Osteocyte (in vitro differentiated cells): ENCODE measurements around the gene CARD8. TPM values are rescaled to one million over a fixed set of nuclear protein-coding genes. Genes with fewer than 3 reads are reported as not detected.
"Not testable (repeated sequence)": the region's sequence is repeated elsewhere in the genome, so short reads cannot be mapped to it uniquely, and the experiment has no call there.

Experiments used
- DNase-seq: peaks from one replicate; pipeline ENCODE4 v3.0.0; 2021; ENCODE audit warnings: mixed read lengths; ENCODE audit not compliant: unreplicated experiment; ENCODE audit errors: extremely low spot score
- H3K27ac Mint-ChIP-seq: one replicate; pipeline ENCODE4 v1.8.0; 2021; ENCODE audit warnings: mild to moderate bottlenecking, mixed read lengths; ENCODE audit not compliant: unreplicated experiment
- H3K27me3 Mint-ChIP-seq: one replicate; pipeline ENCODE4 v1.8.0; 2021; ENCODE audit warnings: mixed read lengths; ENCODE audit not compliant: unreplicated experiment
- H3K36me3 Mint-ChIP-seq: one replicate; pipeline ENCODE4 v1.8.0; 2021; ENCODE audit warnings: mixed read lengths; ENCODE audit not compliant: unreplicated experiment
- H3K4me1 Mint-ChIP-seq: one replicate; pipeline ENCODE4 v1.8.0; 2021; ENCODE audit warnings: mixed read lengths; ENCODE audit not compliant: unreplicated experiment
- H3K4me3 Mint-ChIP-seq: one replicate; pipeline ENCODE4 v1.8.0; 2021; ENCODE audit warnings: mild to moderate bottlenecking, moderate library complexity, mixed read lengths; ENCODE audit not compliant: unreplicated experiment
- H3K9me3 Mint-ChIP-seq: one replicate; pipeline ENCODE4 v1.8.0; 2021; ENCODE audit warnings: mixed read lengths; ENCODE audit not compliant: unreplicated experiment
- CTCF ChIP-seq: fragments of 200-600 bp; sonication (generic); IDR thresholded peaks from 2 replicates; pipeline ENCODE4 v1.5.0; 2021; ENCODE audit warnings: antibody characterized with exemption, mild to moderate bottlenecking, moderate library complexity
- total RNA-seq: library from RNA; stranded (reverse); gene quantifications from 2 replicates; pipeline ENCODE4 v1.2.1, GENCODE V29; 2021

Gene CARD8
- total RNA-seq, 1 donor from 2014 or later: 36.4 TPM

GRCh38 chr19:48297975-48298374 lies 42.3 kb upstream of the CARD8 start:
- Mint-ChIP-seq H3K27me3 (peaks cover 6% of the 10 kb centered on the region), H3K27ac (no peak overlapping the region), H3K4me3 (no peak overlapping the region), H3K4me1 (no peaks in the 10 kb centered on the region), H3K36me3 (no peaks in the 10 kb centered on the region), H3K9me3 (no peaks in the 10 kb centered on the region)
- DNase-seq: no peak
- TF ChIP-seq CTCF: no peak

- no peaks in the 10 kb centered on the region for H3K4me1 Mint-ChIP-seq
Measured at GRCh38 chr19:48296963-48297734, 41.4 kb upstream of the CARD8 start.

GRCh38 chr19:48295458-48295857 lies 39.7 kb upstream of the CARD8 start:
- no peak overlapping the region for H3K4me3 Mint-ChIP-seq
- H3K9me3 Mint-ChIP-seq: no peaks in the 10 kb centered on the region
- peaks cover 3% of the 10 kb centered on the region for H3K27me3 Mint-ChIP-seq
- no peak for DNase-seq
- TF ChIP-seq CTCF: no peak
- no peak overlapping the region for H3K27ac Mint-ChIP-seq
- no peaks in the 10 kb centered on the region for H3K36me3 Mint-ChIP-seq
- H3K4me1 Mint-ChIP-seq: peaks cover 8% of the 10 kb centered on the region

More at GRCh38 chr19:48296963-48297734, 41.4 kb upstream of the CARD8 start:
- TF ChIP-seq CTCF: no peak
- H3K27me3 Mint-ChIP-seq: peaks cover 6% of the 10 kb centered on the region
- no peak overlapping the region for H3K4me3 Mint-ChIP-seq
- no peak for DNase-seq
- no peaks in the 10 kb centered on the region for H3K9me3 Mint-ChIP-seq
- H3K27ac Mint-ChIP-seq: no peak overlapping the region
- H3K36me3 Mint-ChIP-seq: no peaks in the 10 kb centered on the region

GRCh38 chr19:48292798-48293197 lies 37.1 kb upstream of the CARD8 start:
- DNase-seq: no peak
- Mint-ChIP-seq H3K36me3 (no peaks in the 10 kb centered on the region), H3K27me3 (no peaks in the 10 kb centered on the region), H3K4me1 (peaks cover 10% of the 10 kb centered on the region), H3K4me3 (no peak overlapping the region), H3K9me3 (no peaks in the 10 kb centered on the region), H3K27ac (no peak overlapping the region)
- no peak for TF ChIP-seq CTCF

- DNase-seq, H3K36me3 Mint-ChIP-seq, H3K9me3 Mint-ChIP-seq, H3K27me3 Mint-ChIP-seq, H3K27ac Mint-ChIP-seq: not testable (repeated sequence)
- Mint-ChIP-seq H3K4me3 (peak overlapping the region; percentile 76), H3K4me1 (peaks cover 10% of the 10 kb centered on the region)
Measured at GRCh38 chr19:48291489-48291815, 35.7 kb upstream of the CARD8 start.
